HG03521 (cell line): Measurements from ENCODE around the gene STK32B.
"Not testable (repeated sequence)": the region's sequence is repeated elsewhere in the genome, so short reads cannot be mapped to it uniquely, and the experiment has no call there.

Experiments used
- ATAC-seq: cut with Tn5 transposase; IDR thresholded peaks from one replicate; pipeline ENCODE4 v1.9.1; 2021; ENCODE audit warnings: mild to moderate bottlenecking, moderate library complexity; ENCODE audit not compliant: unreplicated experiment

STK32B gene

GRCh38 chr4:5421416-5421815, 370.1 kb downstream of the STK32B start:
- no peak for ATAC-seq

GRCh38 chr4:5422195-5422594, 370.9 kb downstream of the STK32B start:
- ATAC-seq = no peak

- ATAC-seq = no peak
Observed at GRCh38 chr4:5423670-5424069, 372.4 kb downstream of the STK32B start.

- ATAC-seq = no peak
Observed at GRCh38 chr4:5424211-5424610, 372.9 kb downstream of the STK32B start.

GRCh38 chr4:5424901-5425300, 373.6 kb downstream of the STK32B start:
- ATAC-seq = no peak

- ATAC-seq = no peak
Observed at GRCh38 chr4:5429747-5430146, 378.5 kb downstream of the STK32B start.

- no peak for ATAC-seq
Observed at GRCh38 chr4:5433196-5433595, 381.9 kb downstream of the STK32B start.

- ATAC-seq = no peak
Observed at GRCh38 chr4:5435201-5435600, 383.9 kb downstream of the STK32B start.

GRCh38 chr4:5435823-5436222, 384.5 kb downstream of the STK32B start:
- ATAC-seq = no peak

GRCh38 chr4:5443976-5444802, 392.9 kb downstream of the STK32B start:
- ATAC-seq = not testable (repeated sequence)

GRCh38 chr4:5444918-5445517, 393.7 kb downstream of the STK32B start:
- ATAC-seq = no peak

- no peak for ATAC-seq
Observed at GRCh38 chr4:5446595-5447226, 395.4 kb downstream of the STK32B start.

- ATAC-seq = no peak
Observed at GRCh38 chr4:5447755-5448154, 396.5 kb downstream of the STK32B start.

GRCh38 chr4:5448221-5448620, 396.9 kb downstream of the STK32B start:
- no peak for ATAC-seq

GRCh38 chr4:5451243-5451642, 400.0 kb downstream of the STK32B start:
- no peak for ATAC-seq

GRCh38 chr4:5452156-5452555, 400.9 kb downstream of the STK32B start:
- no peak for ATAC-seq

GRCh38 chr4:5455003-5455585, 403.8 kb downstream of the STK32B start:
- ATAC-seq = no peak

GRCh38 chr4:5456296-5456845, 405.1 kb downstream of the STK32B start:
- ATAC-seq = no peak

- no peak for ATAC-seq
Observed at GRCh38 chr4:5458676-5459075, 407.4 kb downstream of the STK32B start.

GRCh38 chr4:5459236-5459635, 408.0 kb downstream of the STK32B start:
- ATAC-seq = no peak

- ATAC-seq = no peak
Observed at GRCh38 chr4:5460106-5460801, 409.0 kb downstream of the STK32B start.
